Measurements from ENCODE around the gene CCDC40. TPM values are rescaled to one million over a fixed set of nuclear protein-coding genes. Genes with fewer than 3 reads are reported as not detected.

Gene CCDC40
- total and polyA plus RNA-seq, 2 donors (not counting 1 experiment from before 2014, with no cell fraction given): 0.63 to 3.2 TPM

GRCh38 chr17:79991140-79991923, 45.1 kb upstream of the CCDC40 start:
- H3K4me2 ChIP-seq (replicated peaks; ENCODE audit: low read depth, low read length, poor library complexity, severe bottlenecking): peak overlapping the region; percentile 83
- H3K9me3 ChIP-seq (ENCODE audit: control extremely low read depth in 1 of 3, control insufficient read depth in 2 of 3, insufficient read depth in 1 of 3, low read length in 2 of 3): no peaks in the 10 kb centered on the region
- no peak overlapping the region for H3K27ac Mint-ChIP-seq
- peak; percentile 66 for TF ChIP-seq CTCF (IDR thresholded peaks at IDR 0.05)
- TF ChIP-seq EZH2 (IDR thresholded peaks at IDR 0.05; ENCODE audit: borderline replicate concordance, insufficient read depth, low read depth, low read length, poor library complexity, severe bottlenecking): no peak
- H3K27me3 Mint-ChIP-seq: peaks cover 5% of the 10 kb centered on the region
- DNase-seq (peak; percentile 83), ATAC-seq (ENCODE audit: low read depth) (peak; percentile 98)
- H3K79me2 ChIP-seq (ENCODE audit: control insufficient read depth, insufficient read depth, low read length): no peaks in the 10 kb centered on the region
- peaks cover 0 to 18% (median 0%) of the 10 kb centered on the region in 4 experiments for H3K27me3 ChIP-seq (replicated peaks in 1 of 4; ENCODE audit: control extremely low read depth in 1 of 4, control insufficient read depth in 3 of 4, insufficient read depth in 4 of 4, low read length in 3 of 4)
- peak overlapping the region in 4 of 5 experiments; percentile 46 to 58 (median 57) for H3K4me3 ChIP-seq (ENCODE audit: control extremely low read depth in 1 of 5, extremely low read depth in 1 of 5, insufficient read depth in 1 of 5, low read depth in 2 of 5, low read length in 4 of 5)
- H2AFZ ChIP-seq (ENCODE audit: insufficient read depth, low read depth, low read length, poor library complexity, severe bottlenecking): peak overlapping the region; percentile 77
- intact Hi-C loops (cut with micrococcal nuclease): loop anchor here (5.0 kb wide), 1 partner anchor 244 kb away; no protein-coding TSS in a partner anchor
- H3K36me3 ChIP-seq (replicated peaks in 1 of 2; ENCODE audit: control extremely low read depth in 1 of 2, control insufficient read depth in 1 of 2, extremely low read depth in 1 of 2, insufficient read depth in 2 of 2, low read length in 1 of 2): no peaks in the 10 kb centered on the region
- peaks cover 27% of the 10 kb centered on the region for H3K4me1 Mint-ChIP-seq
- POLR2A ChIA-PET: interaction anchor here (1.2 kb wide), 1 partner anchor 57 kb away, joined by 5 read pairs; no protein-coding TSS in a partner anchor
- CTCF ChIA-PET: interaction anchor here (0.6 to 2.3 kb wide), 8 partner anchors 82 to 256 kb away, joined by 3 to 8 read pairs (median 3); no protein-coding TSS in a partner anchor
- H3K27ac ChIP-seq (ENCODE audit: low read length in 2 of 2): no peak overlapping the region
- H3K9me3 Mint-ChIP-seq (ENCODE audit: insufficient read depth): no peaks in the 10 kb centered on the region
- 29% methylated on average over 22 of the region's 30 CpGs for WGBS (ENCODE audit: insufficient coverage)
- H3K4me3 Mint-ChIP-seq: peak overlapping the region; percentile 72
- H4K20me1 ChIP-seq (ENCODE audit: control insufficient read depth, insufficient read depth, low read length, poor library complexity, severe bottlenecking): no peaks in the 10 kb centered on the region
- peak overlapping the region; percentile 60 for H3K9ac ChIP-seq (ENCODE audit: low read length)
- peaks cover 24 to 31% of the 10 kb centered on the region in 2 donors for H3K4me1 ChIP-seq (ENCODE audit: control insufficient read depth in 2 of 2, insufficient read depth in 2 of 2, low read length in 2 of 2)

Data from B cell (primary cell).